ENCODE measurements around the gene GOLGA6L10.

DNA sequence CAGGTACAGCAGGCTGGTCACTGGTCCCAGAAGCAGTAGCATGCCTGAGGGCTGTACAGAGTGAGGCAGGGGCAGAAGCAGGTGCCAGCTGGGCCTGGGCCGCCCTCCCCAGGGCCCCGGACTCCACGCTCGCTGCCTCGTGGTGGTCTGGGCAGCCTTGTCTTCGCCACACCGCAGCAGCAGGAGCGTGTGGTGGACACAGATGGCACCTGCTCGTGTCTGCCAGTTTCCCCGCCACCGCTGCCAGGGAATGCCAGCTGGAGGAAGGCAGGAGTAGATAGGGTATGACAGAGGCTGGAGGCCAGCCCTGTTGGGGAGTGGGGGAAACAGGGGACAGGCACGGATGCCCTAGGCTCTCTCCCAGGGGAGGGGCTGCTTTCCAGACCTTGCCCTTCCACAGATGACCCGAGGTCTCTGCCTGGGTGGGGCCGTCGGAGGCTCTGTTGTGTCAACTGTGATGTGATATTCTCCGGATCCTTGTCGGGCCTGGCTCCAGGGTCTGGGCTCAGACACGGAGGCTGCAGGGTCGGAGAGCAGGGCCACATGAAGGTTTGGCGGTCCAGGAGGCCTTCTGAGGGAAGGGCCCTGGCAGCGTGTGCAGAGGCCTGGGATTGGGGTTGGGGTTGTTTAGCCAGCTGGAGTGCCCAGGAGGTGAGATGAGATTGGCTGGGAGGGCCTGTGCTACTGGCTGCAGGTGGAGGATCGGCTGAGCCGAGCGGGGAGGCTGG is 33.6 kb downstream of the GOLGA6L10 start:
- TF ChIP-seq, protein P1, sequence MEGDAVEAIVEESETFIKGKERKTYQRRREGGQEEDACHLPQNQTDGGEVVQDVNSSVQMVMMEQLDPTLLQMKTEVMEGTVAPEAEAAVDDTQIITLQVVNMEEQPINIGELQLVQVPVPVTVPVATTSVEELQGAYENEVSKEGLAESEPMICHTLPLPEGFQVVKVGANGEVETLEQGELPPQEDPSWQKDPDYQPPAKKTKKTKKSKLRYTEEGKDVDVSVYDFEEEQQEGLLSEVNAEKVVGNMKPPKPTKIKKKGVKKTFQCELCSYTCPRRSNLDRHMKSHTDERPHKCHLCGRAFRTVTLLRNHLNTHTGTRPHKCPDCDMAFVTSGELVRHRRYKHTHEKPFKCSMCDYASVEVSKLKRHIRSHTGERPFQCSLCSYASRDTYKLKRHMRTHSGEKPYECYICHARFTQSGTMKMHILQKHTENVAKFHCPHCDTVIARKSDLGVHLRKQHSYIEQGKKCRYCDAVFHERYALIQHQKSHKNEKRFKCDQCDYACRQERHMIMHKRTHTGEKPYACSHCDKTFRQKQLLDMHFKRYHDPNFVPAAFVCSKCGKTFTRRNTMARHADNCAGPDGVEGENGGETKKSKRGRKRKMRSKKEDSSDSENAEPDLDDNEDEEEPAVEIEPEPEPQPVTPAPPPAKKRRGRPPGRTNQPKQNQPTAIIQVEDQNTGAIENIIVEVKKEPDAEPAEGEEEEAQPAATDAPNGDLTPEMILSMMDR (conservative IDR thresholded peaks at IDR 0.05; ENCODE audit: low read depth, low read length), result no peak
- TF ChIP-seq EZH2 (IDR thresholded peaks at IDR 0.05; ENCODE audit: low read length, unreplicated experiment) (no peak), EZH2phosphoT487 (IDR thresholded peaks at IDR 0.05; ENCODE audit: borderline replicate concordance, low read length) (no peak)
